Measurements from ENCODE around the gene EXOG. TPM values are rescaled to one million over a fixed set of nuclear protein-coding genes. Genes with fewer than 3 reads are reported as not detected.

Gene EXOG
- total and polyA plus RNA-seq, 2 donors (not counting 3 experiments of a cell fraction or from before 2014, with no cell fraction given), result 10.8 to 21.9 TPM

- no peaks in the 10 kb centered on the region for H3K27me3 ChIP-seq (ENCODE audit: control insufficient read depth in 2 of 2, insufficient read depth in 2 of 2, low read length in 2 of 2)
- no peak overlapping the region for H3K9ac ChIP-seq (replicated peaks; ENCODE audit: extremely low read depth, insufficient read depth, low read length)
- H3K4me2 ChIP-seq (ENCODE audit: insufficient read depth, low read length), result no peak overlapping the region
- no peak overlapping the region for H3K27ac ChIP-seq (ENCODE audit: insufficient read depth, low read depth, low read length)
- DNase-seq (ENCODE audit: low read depth, low spot score), result no peak
- H4K20me1 ChIP-seq (replicated peaks; ENCODE audit: control insufficient read depth, extremely low read depth, insufficient read depth, low read length), result no peaks in the 10 kb centered on the region
- H3K9me1 ChIP-seq (replicated peaks; ENCODE audit: control insufficient read depth, extremely low read depth, insufficient read depth, low read length), result no peaks in the 10 kb centered on the region
- H3K9me3 ChIP-seq (replicated peaks; ENCODE audit: control insufficient read depth, insufficient read depth, low read length), result no peaks in the 10 kb centered on the region
- no peak overlapping the region for H2AFZ ChIP-seq (ENCODE audit: low read depth, low read length)
- no peak for FAIRE-seq
- intact Hi-C loops (cut with micrococcal nuclease) (no loop called here), dilution Hi-C loops (cut with MboI; ENCODE audit: extremely low pct_ligation_motif_present, low sequenced_read_pairs) (no loop called here)
- TF ChIP-seq JUN (IDR thresholded peaks at IDR 0.05; ENCODE audit: borderline replicate concordance, insufficient read depth, insufficient read length, low read depth) (no peak), POLR2A (IDR thresholded peaks at IDR 0.05; ENCODE audit: low read depth, low read length) (no peak), FOS (IDR thresholded peaks at IDR 0.05; ENCODE audit: borderline replicate concordance, insufficient read depth, low read length) (no peak), EZH2 (IDR thresholded peaks at IDR 0.05; ENCODE audit: borderline replicate concordance, low read depth, low read length, severe bottlenecking) (no peak), POLR2AphosphoS5 (IDR thresholded peaks at IDR 0.05; ENCODE audit: insufficient read depth, low read depth, low read length) (no peak), MYC (IDR thresholded peaks at IDR 0.05; ENCODE audit: low read depth, low read length) (no peak), GATA2 (IDR thresholded peaks at IDR 0.05; ENCODE audit: insufficient read depth, insufficient read length, low read depth, low read length) (no peak)
- TF ChIP-seq, protein P1, sequence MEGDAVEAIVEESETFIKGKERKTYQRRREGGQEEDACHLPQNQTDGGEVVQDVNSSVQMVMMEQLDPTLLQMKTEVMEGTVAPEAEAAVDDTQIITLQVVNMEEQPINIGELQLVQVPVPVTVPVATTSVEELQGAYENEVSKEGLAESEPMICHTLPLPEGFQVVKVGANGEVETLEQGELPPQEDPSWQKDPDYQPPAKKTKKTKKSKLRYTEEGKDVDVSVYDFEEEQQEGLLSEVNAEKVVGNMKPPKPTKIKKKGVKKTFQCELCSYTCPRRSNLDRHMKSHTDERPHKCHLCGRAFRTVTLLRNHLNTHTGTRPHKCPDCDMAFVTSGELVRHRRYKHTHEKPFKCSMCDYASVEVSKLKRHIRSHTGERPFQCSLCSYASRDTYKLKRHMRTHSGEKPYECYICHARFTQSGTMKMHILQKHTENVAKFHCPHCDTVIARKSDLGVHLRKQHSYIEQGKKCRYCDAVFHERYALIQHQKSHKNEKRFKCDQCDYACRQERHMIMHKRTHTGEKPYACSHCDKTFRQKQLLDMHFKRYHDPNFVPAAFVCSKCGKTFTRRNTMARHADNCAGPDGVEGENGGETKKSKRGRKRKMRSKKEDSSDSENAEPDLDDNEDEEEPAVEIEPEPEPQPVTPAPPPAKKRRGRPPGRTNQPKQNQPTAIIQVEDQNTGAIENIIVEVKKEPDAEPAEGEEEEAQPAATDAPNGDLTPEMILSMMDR (IDR thresholded peaks at IDR 0.05; ENCODE audit: extremely low read depth in 1 of 2, insufficient read depth in 1 of 2, low read depth in 1 of 2, low read length in 2 of 2), result no peak
- TF ChIP-seq, protein P2, sequence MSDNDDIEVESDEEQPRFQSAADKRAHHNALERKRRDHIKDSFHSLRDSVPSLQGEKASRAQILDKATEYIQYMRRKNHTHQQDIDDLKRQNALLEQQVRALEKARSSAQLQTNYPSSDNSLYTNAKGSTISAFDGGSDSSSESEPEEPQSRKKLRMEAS (IDR thresholded peaks at IDR 0.05; ENCODE audit: insufficient read depth, insufficient read length), result no peak
- H3K4me1 ChIP-seq (ENCODE audit: control insufficient read depth, extremely low read depth, insufficient read depth, low read length), result no peaks in the 10 kb centered on the region
- ChIA-PET POLR2A (no interaction called here), CTCF (no interaction called here)
- H3K79me2 ChIP-seq (ENCODE audit: control insufficient read depth, insufficient read depth, low read length), result no peaks in the 10 kb centered on the region
- no peak overlapping the region for H3K4me3 ChIP-seq (replicated peaks in 1 of 3; ENCODE audit: insufficient read depth in 1 of 3, low read depth in 1 of 3, low read length in 3 of 3)
- BruUV-seq (replicated peaks), result no TSS peak
- no peaks in the 10 kb centered on the region for H3K36me3 ChIP-seq (ENCODE audit: control insufficient read depth in 2 of 2, extremely low read depth in 1 of 2, insufficient read depth in 2 of 2, low read length in 2 of 2)
These were observed 30.5 kb upstream of the EXOG start for GRCh38 chr3:38465588-38466154.
